Inferior parietal cortex (tissue), 1 donor: ENCODE data around the gene RREB1.
"Not testable (repeated sequence)": the region's sequence is repeated elsewhere in the genome, so short reads cannot be mapped to it uniquely, and the experiment has no call there.

Source experiments
- DNase-seq: peaks from one replicate; pipeline ENCODE4 v3.0.0-alpha.2; 2016; ENCODE audit errors: extremely low spot score

The RREB1 gene

GRCh38 chr6:7262746-7263518 lies 155.2 kb downstream of the RREB1 start:
- DNase-seq: no peak

- not testable (repeated sequence) for DNase-seq
These were observed 155.7 kb downstream of the RREB1 start for GRCh38 chr6:7263519-7263805.

- no peak for DNase-seq
These were observed 156.3 kb downstream of the RREB1 start for GRCh38 chr6:7264041-7264440.

- no peak for DNase-seq
These were observed 157.1 kb downstream of the RREB1 start for GRCh38 chr6:7264686-7265384.

- DNase-seq: not testable (repeated sequence)
These were observed 157.6 kb downstream of the RREB1 start for GRCh38 chr6:7265385-7265726.

GRCh38 chr6:7267071-7267465 lies 159.3 kb downstream of the RREB1 start:
- DNase-seq: no peak

- DNase-seq: peak; percentile 68
These were observed 159.8 kb downstream of the RREB1 start for GRCh38 chr6:7267466-7268091.

GRCh38 chr6:7268362-7268761 lies 160.6 kb downstream of the RREB1 start:
- DNase-seq: no peak

GRCh38 chr6:7268816-7269555 lies 161.2 kb downstream of the RREB1 start:
- no peak for DNase-seq

GRCh38 chr6:7269816-7270215 lies 162.1 kb downstream of the RREB1 start:
- DNase-seq: no peak

GRCh38 chr6:7270320-7271204 lies 162.8 kb downstream of the RREB1 start:
- no peak for DNase-seq

- DNase-seq: no peak
These were observed 163.4 kb downstream of the RREB1 start for GRCh38 chr6:7271205-7271534.

GRCh38 chr6:7273709-7274108 lies 165.9 kb downstream of the RREB1 start:
- DNase-seq: no peak

GRCh38 chr6:7274525-7274924 lies 166.8 kb downstream of the RREB1 start:
- not testable (repeated sequence) for DNase-seq

GRCh38 chr6:7276199-7276524 lies 168.4 kb downstream of the RREB1 start:
- DNase-seq: no peak

GRCh38 chr6:7282097-7282906 lies 174.5 kb downstream of the RREB1 start:
- DNase-seq: no peak

GRCh38 chr6:7283676-7284075 lies 175.9 kb downstream of the RREB1 start:
- no peak for DNase-seq

- DNase-seq: no peak
These were observed 177.7 kb downstream of the RREB1 start for GRCh38 chr6:7285416-7285815.

- DNase-seq: no peak
These were observed 182.3 kb downstream of the RREB1 start for GRCh38 chr6:7290079-7290478.

- no peak for DNase-seq
These were observed 185.0 kb downstream of the RREB1 start for GRCh38 chr6:7292596-7293255.
